Thoracic aorta (tissue), 2 donors: ENCODE results near the gene UNCX. TPM values are rescaled to one million over a fixed set of nuclear protein-coding genes. Genes with fewer than 3 reads are reported as not detected.

ENCODE experiments used
- ATAC-seq: fragments of 150-250 bp; one replicate; pipeline ENCODE4 v1.8.0; 2017; ENCODE audit warnings: low read depth; ENCODE audit not compliant: insufficient number of reproducible peaks, low FRiP score
- DNase-seq: peaks from one replicate; pipeline ENCODE4 v3.0.0-alpha.2; 2020; ENCODE audit warnings: low spot score
- H3K27ac ChIP-seq, 2 donors: fragments of 200-600 bp; sonication (generic); 1 replicate in 1 of 2; 2 replicates in 1 of 2; pipeline ENCODE4 v1.5.1; 2016; ENCODE audit warnings: mild to moderate bottlenecking in 2 of 2, moderate library complexity in 2 of 2
- H3K27me3 ChIP-seq: fragments of 200-600 bp; sonication (generic); replicated peaks from 2 replicates; pipeline ENCODE4 v1.6.0; 2016; ENCODE audit warnings: mild to moderate bottlenecking; ENCODE audit not compliant: insufficient read depth
- H3K36me3 ChIP-seq: fragments of 200-600 bp; sonication (generic); one replicate; pipeline ENCODE4 v1.5.1; 2016
- H3K4me1 ChIP-seq, 2 donors: fragments of 200-600 bp; sonication (generic); 1 replicate in 1 of 2; 2 replicates in 1 of 2; pipeline versions ENCODE4 v1.5.1 to v1.6.0; 2016; ENCODE audit warnings: low read depth in 2 of 2, mild to moderate bottlenecking in 1 of 2; ENCODE audit not compliant: control insufficient read depth in 1 of 2
- H3K4me3 ChIP-seq: fragments of 200-600 bp; sonication (generic); 2 replicates; pipeline ENCODE4 v1.5.1; 2016; ENCODE audit warnings: mild to moderate bottlenecking
- H3K9me3 ChIP-seq: fragments of 200-600 bp; sonication (generic); 2 replicates; pipeline ENCODE4 v1.5.1; 2016
- total RNA-seq, 2 donors: library from RNA; depleted of rRNA; stranded (reverse); fragments of >200 nt; gene quantifications; one replicate each; pipeline versions ENCODE4 v1.1.0 to v1.2.3, GENCODE V29; 2016
- TF ChIP-seq, protein P1 (sequence below): fragments of 200-600 bp; sonication (generic); IDR thresholded peaks from one replicate; pipeline ENCODE4 v1.5.1; 2019; ENCODE audit warnings: antibody characterized with exemption

Gene UNCX
- total RNA-seq, 2 donors from 2014 or later = not detected

DNA sequence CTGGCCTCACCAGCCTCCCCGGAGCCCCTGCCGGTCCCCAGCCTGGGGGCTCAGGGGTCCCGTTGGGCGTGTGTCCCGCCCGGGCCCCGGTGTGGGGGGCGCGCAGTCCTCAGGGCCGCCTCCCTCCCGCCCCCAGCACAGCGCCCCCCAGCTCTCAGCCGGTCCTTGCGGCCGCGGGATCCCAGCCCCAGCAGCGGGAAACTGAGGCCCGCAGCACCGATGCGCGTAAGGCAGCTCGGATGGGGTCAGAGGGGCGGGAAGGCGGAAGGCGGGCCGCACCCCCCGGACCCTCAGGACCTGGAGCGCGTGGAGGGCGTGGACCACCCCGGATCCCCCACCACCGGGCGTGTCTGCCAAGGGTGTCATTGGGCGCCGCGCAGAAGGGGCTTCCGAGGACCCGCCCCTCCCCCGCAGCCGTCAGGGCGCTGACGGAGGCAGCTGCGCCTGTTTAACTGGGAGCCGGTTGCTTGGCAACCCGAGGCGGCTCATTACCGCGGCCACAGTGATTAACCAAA lies 14.9 kb downstream of the UNCX start:
- H3K36me3 ChIP-seq = no peaks in the 10 kb centered on the region
- no peak overlapping the region for H3K27ac ChIP-seq
- peaks cover 15 to 18% of the 10 kb centered on the region in 2 donors for H3K4me1 ChIP-seq
- H3K9me3 ChIP-seq = no peaks in the 10 kb centered on the region
- ATAC-seq (no peak), DNase-seq (no peak)
- H3K27me3 ChIP-seq = peaks cover 42% of the 10 kb centered on the region
- TF ChIP-seq, protein P1, sequence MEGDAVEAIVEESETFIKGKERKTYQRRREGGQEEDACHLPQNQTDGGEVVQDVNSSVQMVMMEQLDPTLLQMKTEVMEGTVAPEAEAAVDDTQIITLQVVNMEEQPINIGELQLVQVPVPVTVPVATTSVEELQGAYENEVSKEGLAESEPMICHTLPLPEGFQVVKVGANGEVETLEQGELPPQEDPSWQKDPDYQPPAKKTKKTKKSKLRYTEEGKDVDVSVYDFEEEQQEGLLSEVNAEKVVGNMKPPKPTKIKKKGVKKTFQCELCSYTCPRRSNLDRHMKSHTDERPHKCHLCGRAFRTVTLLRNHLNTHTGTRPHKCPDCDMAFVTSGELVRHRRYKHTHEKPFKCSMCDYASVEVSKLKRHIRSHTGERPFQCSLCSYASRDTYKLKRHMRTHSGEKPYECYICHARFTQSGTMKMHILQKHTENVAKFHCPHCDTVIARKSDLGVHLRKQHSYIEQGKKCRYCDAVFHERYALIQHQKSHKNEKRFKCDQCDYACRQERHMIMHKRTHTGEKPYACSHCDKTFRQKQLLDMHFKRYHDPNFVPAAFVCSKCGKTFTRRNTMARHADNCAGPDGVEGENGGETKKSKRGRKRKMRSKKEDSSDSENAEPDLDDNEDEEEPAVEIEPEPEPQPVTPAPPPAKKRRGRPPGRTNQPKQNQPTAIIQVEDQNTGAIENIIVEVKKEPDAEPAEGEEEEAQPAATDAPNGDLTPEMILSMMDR = no peak
- H3K4me3 ChIP-seq = no peak overlapping the region

DNA sequence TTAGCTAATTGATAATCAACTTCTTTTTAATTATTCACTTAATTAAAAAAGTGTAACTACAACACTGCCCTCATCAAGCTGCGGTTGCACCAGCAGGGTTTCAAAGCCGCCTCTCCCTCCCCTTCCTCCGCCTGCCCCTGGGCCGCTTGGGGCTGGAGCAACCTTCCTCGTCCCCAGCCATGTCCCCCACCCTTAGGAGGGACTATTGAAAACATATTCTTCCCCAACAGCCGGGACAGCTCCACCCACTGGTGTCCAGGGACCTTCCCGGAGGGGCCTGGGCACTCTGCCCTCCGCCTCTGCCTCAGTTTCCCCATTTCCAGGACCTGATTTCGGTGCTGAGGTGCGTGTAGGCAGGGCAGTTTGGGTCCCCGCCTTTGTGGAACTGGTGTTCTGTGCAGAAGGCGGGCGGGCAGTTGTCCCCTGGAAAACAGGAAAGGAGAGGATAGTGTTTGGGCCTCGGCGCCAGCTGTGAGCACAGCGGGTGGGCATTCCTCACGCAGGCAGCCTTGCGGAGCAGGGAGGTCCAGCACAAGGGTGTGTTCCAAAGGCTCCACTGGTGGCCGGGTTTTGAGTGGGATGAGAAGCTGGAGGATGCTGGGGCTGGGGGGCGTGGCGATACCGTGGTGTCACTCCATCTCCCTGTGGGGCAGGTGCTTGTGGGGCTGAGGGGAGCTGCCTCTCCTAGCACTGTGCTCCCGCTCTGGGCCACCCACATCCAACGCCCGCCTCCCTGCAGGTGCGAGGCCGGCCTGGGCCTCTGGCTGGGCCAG lies 15.7 kb downstream of the UNCX start:
- H3K4me1 ChIP-seq = peaks cover 15 to 18% of the 10 kb centered on the region in 2 donors
- no peak overlapping the region for H3K4me3 ChIP-seq
- H3K9me3 ChIP-seq = no peaks in the 10 kb centered on the region
- ATAC-seq (no peak), DNase-seq (no peak)
- TF ChIP-seq, protein P1 = no peak
- peaks cover 35% of the 10 kb centered on the region for H3K27me3 ChIP-seq
- no peaks in the 10 kb centered on the region for H3K36me3 ChIP-seq
- H3K27ac ChIP-seq = no peak overlapping the region

DNA sequence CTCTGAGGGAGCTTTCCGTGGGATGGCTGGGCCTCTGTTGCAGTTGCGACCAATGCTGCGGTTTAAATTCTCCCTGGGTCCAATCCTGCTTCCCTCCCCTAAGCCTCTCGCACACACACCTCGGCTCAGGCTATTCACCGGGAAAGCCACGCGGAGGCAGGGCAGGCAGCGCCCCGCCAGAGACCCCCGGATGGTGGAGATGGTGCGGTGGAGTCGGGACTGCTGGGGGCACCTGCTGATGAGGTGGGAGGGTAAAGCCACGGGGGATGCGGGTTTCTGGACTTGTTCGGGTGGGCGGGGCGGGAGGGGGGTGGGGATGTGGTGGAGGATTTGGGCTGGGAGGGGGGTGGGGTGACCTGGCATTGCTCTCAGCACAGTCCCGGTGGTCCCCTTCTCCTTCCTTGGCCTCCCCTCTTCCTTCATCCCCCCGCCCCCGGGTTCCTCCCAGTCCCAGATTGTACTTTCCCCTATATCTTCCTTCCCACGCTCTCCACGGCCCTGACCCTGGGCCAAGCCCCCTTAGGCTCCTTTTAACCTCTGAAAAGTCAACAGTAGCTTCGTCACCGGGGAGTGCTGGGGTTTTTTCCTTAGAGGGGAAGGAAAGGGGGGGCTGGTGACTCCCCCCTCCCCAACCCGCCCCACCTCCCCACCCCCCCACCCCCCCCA lies 16.4 kb downstream of the UNCX start:
- Histone ChIP-seq H3K4me3 (no peak overlapping the region), H3K9me3 (no peaks in the 10 kb centered on the region), H3K27ac (no peak overlapping the region), H3K36me3 (no peaks in the 10 kb centered on the region), H3K4me1 (peaks cover 15 to 18% of the 10 kb centered on the region in 2 donors), H3K27me3 (peaks cover 33% of the 10 kb centered on the region)
- TF ChIP-seq, protein P1 = no peak
- ATAC-seq (no peak), DNase-seq (no peak)

DNA sequence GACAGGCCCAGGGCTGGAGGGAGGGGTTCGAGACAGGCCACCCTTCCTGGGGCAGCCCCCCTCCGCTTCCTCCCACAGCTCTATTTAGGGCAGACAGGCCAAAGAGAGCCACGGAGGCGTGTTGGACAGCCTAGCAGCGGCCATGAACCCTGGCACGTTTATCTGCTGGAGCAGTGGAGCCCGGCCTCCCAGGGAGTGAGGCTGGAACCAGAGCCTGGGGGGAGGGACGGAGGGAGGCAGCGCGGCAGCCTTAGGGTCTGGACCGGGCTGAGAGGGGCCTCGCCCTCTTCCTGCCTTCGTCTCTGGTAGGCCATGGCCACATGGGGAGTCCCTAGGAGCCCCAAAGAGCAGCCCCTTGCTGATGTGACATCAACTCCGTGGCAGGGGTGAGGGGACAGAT lies 17.1 kb downstream of the UNCX start:
- Histone ChIP-seq H3K4me1 (peaks cover 15 to 18% of the 10 kb centered on the region in 2 donors), H3K4me3 (no peak overlapping the region), H3K36me3 (no peaks in the 10 kb centered on the region), H3K9me3 (no peaks in the 10 kb centered on the region), H3K27me3 (peaks cover 27% of the 10 kb centered on the region), H3K27ac (no peak overlapping the region)
- ATAC-seq (no peak), DNase-seq (no peak)
- TF ChIP-seq, protein P1 = no peak

DNA sequence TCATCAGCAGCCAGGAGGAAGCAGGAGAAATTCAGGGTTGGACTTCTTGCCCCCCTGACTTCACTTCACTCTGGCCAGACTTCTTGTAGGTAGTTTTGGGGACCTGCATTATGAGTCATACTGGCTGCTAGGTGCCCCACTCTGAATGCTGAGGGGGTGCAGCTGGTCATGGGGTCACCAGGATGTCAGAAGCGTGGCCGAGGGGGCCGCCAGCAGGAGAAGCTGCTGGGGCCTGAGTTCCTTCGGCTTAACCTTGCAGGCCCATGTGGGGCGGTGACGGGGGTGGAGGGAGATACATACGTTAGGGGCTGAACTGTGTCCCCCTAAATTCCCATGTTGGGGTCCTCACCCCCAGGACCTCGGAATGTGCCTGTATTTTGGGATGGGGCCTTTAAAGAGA lies 18.2 kb downstream of the UNCX start:
- TF ChIP-seq, protein P1 = no peak
- no peaks in the 10 kb centered on the region for H3K9me3 ChIP-seq
- H3K27me3 ChIP-seq = peaks cover 23% of the 10 kb centered on the region
- peaks cover 15 to 18% of the 10 kb centered on the region in 2 donors for H3K4me1 ChIP-seq
- no peak overlapping the region for H3K4me3 ChIP-seq
- ATAC-seq = no peak
- no peak for DNase-seq
- no peak overlapping the region for H3K27ac ChIP-seq
- H3K36me3 ChIP-seq = no peaks in the 10 kb centered on the region
